Kidney capillary endothelial cell (primary cell): ENCODE measurements around the gene GBA3.

Source experiments
- DNase-seq: peaks from one replicate; pipeline ENCODE4 v3.0.0-alpha.2; 2018; ENCODE audit warnings: low spot score

The GBA3 gene

DNA sequence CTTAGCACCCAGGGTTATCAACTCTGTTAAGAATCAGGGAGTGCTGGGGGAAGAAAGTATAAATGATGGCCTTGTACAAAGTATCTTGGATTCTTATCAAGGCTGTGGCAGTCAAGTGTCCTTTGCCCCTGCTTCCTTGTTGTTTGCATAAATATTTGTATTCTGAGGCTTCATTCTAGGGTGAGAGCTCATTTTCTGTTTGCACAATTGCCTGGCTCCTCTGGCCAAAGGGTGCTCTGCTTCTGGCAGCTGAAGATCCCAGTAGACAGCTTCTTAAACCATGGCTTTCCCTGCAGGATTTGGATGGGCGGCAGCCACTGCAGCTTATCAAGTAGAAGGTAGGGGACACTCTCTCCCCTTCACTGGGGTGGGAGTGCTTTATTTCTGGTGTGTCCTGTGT is at the start of gene GBA3:
GBA3 (plus strand) TSS at position 202 of the 400 bp plus-strand sequence.
- no peak for DNase-seq

GRCh38 chr4:22643952-22644351 is 48.8 kb upstream of the GBA3 start:
- no peak for DNase-seq

DNA sequence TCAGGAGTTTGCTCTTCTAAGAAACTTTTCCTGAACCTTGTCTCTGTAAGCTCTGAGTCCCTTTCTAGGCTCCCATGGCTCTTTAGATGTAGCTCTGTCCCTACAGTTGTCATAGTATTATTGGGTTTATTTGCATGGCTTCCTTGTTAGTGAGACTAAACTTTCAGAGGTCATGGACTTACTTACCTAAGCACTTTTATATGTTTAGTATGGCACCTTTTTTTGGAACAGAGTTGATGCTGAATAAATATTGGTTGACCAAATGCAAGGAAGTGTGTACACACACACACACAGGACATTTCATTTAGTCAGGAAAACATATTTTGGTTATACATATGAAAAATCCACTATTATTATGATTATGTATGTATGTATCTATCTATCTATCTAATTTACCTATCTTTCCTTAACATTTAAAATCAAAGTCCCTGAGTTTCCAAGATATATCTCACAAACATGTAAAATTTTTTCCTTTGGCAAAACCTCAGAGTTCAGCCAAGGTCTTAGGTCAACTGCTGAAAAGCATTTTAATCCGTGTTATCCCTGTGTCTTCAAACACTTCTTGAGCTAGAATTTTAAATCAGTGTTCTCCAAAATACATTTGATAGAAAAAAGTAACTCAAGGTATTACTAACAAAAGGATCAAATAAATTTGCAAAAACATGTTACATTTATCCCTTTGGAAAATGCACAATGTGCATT is 47.1 kb upstream of the GBA3 start:
- no peak for DNase-seq

GRCh38 chr4:22648996-22649395 is 43.7 kb upstream of the GBA3 start:
- DNase-seq: no peak

DNA sequence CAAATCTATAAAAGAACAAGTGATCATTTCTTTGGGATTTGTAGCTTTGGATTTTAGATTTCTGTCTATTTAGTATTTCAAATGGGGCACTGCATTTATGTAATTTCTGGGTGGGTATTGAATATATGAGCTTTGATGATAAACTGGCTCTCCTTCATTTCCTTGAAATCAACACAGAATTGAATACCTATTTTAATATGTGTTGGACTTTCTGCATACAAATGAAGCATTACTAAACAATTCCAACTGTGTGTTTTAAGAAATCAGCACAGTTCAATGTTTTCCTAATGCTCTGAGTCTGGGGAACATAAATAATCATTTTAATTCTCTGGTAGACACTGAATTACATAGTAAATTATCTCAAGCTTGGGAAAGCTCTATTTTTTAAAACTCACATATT is 42.0 kb upstream of the GBA3 start:
- no peak for DNase-seq

GRCh38 chr4:22653752-22654151 is 39.0 kb upstream of the GBA3 start:
- DNase-seq: no peak

DNA sequence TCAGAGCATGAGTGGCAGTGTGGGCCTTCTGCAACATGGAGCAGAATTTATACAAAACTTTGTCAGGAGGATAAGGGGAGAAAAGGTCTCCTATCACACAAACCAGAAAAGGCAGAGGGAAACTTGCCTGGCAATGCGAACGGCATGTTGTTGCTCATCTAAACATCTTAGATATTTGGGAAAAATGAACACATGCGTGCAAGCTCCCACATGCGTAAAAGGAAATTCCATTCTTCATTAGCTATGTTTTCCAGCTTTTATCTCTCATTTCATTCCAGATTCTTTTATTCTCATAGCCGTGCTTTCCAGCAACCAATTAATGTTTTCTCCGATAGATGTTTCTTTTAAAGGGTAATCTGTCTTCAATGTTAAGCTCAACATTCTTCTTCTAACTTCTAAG is 31.3 kb upstream of the GBA3 start:
- no peak for DNase-seq

- no peak for DNase-seq
Measured at GRCh38 chr4:22667332-22667940, 25.3 kb upstream of the GBA3 start.

DNA sequence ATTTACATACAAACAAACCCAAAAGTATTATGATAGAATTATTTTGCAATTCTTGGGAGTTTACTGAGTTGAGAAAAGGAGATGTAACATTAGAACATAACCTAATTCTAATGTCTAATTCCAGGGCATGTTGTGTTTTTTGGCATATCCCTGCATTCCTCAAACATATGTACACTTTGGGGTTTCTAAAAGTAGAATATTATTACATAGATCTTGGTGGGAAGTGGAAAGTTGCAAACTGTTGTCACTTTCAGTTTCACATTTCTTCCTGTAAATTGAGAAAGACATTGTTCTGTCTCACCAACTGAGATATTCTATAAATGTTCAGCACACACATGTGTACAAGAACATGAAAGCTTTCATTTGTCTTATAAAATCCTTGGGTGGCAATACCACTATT is 24.4 kb upstream of the GBA3 start:
- no peak for DNase-seq

GRCh38 chr4:22668702-22669101 is 24.0 kb upstream of the GBA3 start:
- no peak for DNase-seq

GRCh38 chr4:22670956-22671355 is 21.8 kb upstream of the GBA3 start:
- no peak for DNase-seq

DNA sequence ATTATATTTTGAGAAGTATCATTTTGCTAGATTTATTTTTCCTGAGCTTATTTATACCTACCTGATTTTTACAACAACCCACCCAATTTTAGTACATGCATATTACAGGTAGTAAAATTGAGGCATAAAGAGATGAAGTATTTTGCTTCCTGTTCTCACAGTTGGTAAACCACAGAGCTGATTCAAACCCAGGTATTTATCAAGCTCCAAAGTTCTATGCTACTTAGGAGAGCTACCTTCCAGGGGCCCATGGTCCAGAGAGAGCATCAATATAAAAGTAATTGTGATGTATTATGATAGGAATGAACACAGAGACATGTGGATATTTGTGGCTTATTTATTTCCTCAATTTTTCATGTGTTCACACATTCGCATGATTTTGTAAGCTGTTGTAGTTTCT is 20.2 kb upstream of the GBA3 start:
- DNase-seq: no peak

GRCh38 chr4:22672944-22673343 is 19.8 kb upstream of the GBA3 start:
- no peak for DNase-seq

DNA sequence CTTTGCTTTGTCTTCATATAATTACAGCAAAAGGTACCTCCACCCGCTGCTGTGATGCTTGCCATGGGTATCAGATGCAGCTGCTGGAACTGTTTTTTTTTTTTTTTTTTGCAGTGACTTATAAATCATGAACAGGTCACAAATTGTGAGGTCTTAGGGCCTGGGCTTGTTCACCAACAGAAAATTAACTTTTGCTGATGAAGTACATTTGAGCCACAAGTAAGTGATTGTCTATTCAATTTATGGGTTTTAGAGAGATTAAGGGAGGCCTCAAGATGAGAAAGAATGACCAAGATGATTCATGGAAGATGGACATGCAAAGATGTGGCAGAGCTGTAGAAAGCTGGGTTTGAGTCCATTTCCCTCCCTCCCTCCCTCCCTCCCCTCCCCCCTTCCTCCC is 18.0 kb upstream of the GBA3 start:
- DNase-seq: no peak

- DNase-seq: no peak
Measured at GRCh38 chr4:22676063-22676462, 16.7 kb upstream of the GBA3 start.

- no peak for DNase-seq
Measured at GRCh38 chr4:22677780-22678179, 15.0 kb upstream of the GBA3 start.

DNA sequence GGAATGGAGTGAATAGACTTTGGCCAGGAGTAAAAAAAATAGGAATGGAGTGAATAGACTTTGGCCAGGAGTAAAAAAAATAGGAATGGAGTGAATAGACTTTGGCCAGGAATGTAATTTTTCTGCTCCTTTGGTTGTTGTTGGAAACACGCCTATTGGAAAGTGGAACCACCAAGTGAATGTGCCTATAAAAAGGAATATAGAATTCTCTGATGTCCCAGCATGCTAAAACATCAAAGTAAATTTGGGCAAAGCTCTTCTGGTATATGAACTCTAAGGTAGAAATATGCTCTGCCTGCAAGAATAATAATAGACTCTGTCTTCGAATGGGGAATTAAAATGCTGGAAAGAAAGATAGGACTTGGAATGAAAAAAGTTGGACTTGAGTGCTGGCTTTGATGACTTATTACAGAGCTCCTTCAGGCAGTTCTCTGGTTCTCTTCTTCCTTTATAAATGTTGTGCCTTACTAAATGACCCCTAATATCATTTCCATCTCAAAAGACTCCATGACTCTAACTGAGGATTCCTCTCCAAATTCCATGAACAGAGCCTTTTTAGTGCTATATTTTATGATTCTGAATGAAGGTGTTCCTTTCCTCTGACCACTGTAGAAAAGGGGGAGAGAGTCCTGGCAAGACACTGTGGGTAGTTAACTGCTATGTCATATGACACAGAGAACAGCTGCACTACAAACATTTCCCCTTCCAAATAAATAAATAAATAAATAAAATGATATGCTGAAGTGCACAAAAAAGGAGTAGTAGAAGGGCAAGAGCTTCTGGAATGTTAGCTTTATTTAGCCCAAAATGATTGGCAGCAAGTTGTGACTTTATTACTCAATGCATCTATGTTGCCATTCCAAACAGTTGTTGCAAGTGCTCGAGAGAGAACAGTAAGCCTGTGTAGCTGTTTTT is 13.5 kb upstream of the GBA3 start:
- DNase-seq: no peak

DNA sequence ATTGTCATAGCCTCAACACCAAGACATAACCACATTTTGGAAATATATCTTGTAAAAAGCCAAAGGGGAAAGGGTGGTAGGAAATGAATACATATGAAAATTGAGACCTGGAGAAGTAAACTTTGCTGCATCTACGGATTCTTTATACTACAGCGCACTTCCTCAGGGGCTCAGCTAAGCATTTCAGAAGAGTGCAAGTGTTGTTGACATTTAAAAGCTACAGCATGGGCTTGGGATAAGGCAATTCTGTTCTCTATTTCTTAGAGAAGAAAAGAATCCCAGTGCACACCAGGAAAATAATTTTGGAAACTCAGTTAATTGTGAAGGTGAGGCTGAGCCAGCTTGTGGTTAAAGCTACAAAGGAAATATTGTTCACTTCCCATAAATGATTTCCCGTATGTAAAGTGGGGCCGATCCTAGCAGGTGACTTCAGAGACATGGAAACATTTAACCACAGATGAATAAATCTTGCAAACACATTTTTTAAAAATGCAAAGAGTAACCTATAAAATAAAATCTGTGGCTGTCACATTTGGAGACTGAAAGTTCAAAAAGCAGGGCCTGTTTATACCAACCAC is 12.6 kb upstream of the GBA3 start:
- DNase-seq: no peak

- DNase-seq: no peak
Measured at GRCh38 chr4:22683726-22684125, 9.0 kb upstream of the GBA3 start.

GRCh38 chr4:22686141-22686540 is 6.6 kb upstream of the GBA3 start:
- no peak for DNase-seq

GRCh38 chr4:22688236-22688635 is 4.5 kb upstream of the GBA3 start:
- DNase-seq: no peak

DNA sequence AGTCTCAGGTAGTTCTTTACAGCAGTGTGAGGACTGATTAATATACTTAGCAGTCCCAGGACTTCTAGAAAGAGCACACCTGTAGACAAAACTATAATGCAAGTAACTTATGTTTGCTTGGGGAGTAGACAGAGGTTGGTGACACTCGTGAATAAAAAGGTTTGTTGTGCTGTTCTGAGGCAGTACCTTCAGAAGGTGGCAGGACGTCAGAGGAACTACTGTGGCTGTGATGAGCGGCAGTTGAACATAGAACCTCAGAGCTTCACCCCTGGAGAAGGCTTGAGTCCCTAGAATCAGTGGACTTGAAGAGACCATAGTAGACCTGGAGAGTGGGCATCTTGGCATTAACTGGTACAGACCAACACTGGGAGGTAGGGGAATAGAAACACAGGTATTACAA is 3.3 kb upstream of the GBA3 start:
- no peak for DNase-seq

GRCh38 chr4:22695029-22695428 is 2.3 kb downstream of the GBA3 start:
- DNase-seq: no peak
